GM18507 (cell line): Measurements from ENCODE around the gene RALBP1.

Source experiments
- DNase-seq: peaks from one replicate; pipeline ENCODE4 v3.0.0; 2011; ENCODE audit warnings: low read depth; ENCODE audit not compliant: insufficient read length; ENCODE audit errors: extremely low spot score
- FAIRE-seq: peaks from 2 replicates; lab custom pipeline; 2011; peaks lifted over from hg19 to GRCh38; lab: Jason Lieb, UNC

RALBP1 gene

GRCh38 chr18:9495916-9496705 is 20.8 kb downstream of the RALBP1 start:
- no peak for FAIRE-seq

GRCh38 chr18:9506046-9506792 is 30.9 kb downstream of the RALBP1 start:
- FAIRE-seq (no peak), DNase-seq (no peak)

More at GRCh38 chr18:9495916-9496705, 20.8 kb downstream of the RALBP1 start:
- DNase-seq: no peak

GRCh38 chr18:9507565-9508088 is 32.3 kb downstream of the RALBP1 start:
- FAIRE-seq (peak; percentile 29), DNase-seq (no peak)

GRCh38 chr18:9508446-9509025 is 33.2 kb downstream of the RALBP1 start:
- DNase-seq (no peak), FAIRE-seq (no peak)

GRCh38 chr18:9513971-9514512 is 38.7 kb downstream of the RALBP1 start:
- no peak for FAIRE-seq
- DNase-seq: no peak

GRCh38 chr18:9516437-9517064 is 41.2 kb downstream of the RALBP1 start:
- DNase-seq: no peak
- peak; percentile 76 for FAIRE-seq

GRCh38 chr18:9517869-9518268 is 42.6 kb downstream of the RALBP1 start:
- no peak for DNase-seq
- no peak for FAIRE-seq

- no peak for DNase-seq
These were observed 44.1 kb downstream of the RALBP1 start for GRCh38 chr18:9519399-9519798.

GRCh38 chr18:9520666-9521065 is 45.4 kb downstream of the RALBP1 start:
- FAIRE-seq (no peak), DNase-seq (no peak)

More at GRCh38 chr18:9519399-9519798, 44.1 kb downstream of the RALBP1 start:
- no peak for FAIRE-seq

- DNase-seq (no peak), FAIRE-seq (no peak)
These were observed 46.5 kb downstream of the RALBP1 start for GRCh38 chr18:9521770-9522169.

- FAIRE-seq (no peak), DNase-seq (no peak)
These were observed 47.6 kb downstream of the RALBP1 start for GRCh38 chr18:9522952-9523351.

GRCh38 chr18:9526458-9526857 is 51.1 kb downstream of the RALBP1 start:
- DNase-seq (no peak), FAIRE-seq (no peak)

- DNase-seq (no peak), FAIRE-seq (no peak)
These were observed 55.1 kb downstream of the RALBP1 start for GRCh38 chr18:9530226-9531009.

- DNase-seq: no peak
- no peak for FAIRE-seq
These were observed 56.6 kb downstream of the RALBP1 start for GRCh38 chr18:9531791-9532410.

- FAIRE-seq: no peak
- no peak for DNase-seq
These were observed 59.5 kb downstream of the RALBP1 start for GRCh38 chr18:9534844-9535243.

- no peak for FAIRE-seq
These were observed 60.2 kb downstream of the RALBP1 start for GRCh38 chr18:9535430-9535991.

GRCh38 chr18:9536354-9537152 is 61.2 kb downstream of the RALBP1 start:
- FAIRE-seq: no peak
- DNase-seq: no peak

More at GRCh38 chr18:9535430-9535991, 60.2 kb downstream of the RALBP1 start:
- DNase-seq: no peak
